K562 (cell line): ENCODE data around the gene STUB1. TPM values are rescaled to one million over a fixed set of nuclear protein-coding genes. Genes with fewer than 3 reads are reported as not detected.

Experiments used
- DPF2 ChIP-seq: fragments of 450-650 bp; IDR thresholded peaks from 2 replicates; pipeline ENCODE4 v1.6.1; 2016
- ELF4 ChIP-seq: fragments of 450-650 bp; formaldehyde crosslinking; IDR thresholded peaks from 2 replicates; pipeline ENCODE4 v1.4.0; 2022; ENCODE audit warnings: missing genetic modification characterization
- GTF2F1 ChIP-seq: IDR thresholded peaks from 2 replicates; pipeline ENCODE4 v1.6.1; 2011; ENCODE audit warnings: low read depth, low read length, improper control_type of control experiment
- MAZ ChIP-seq, 2 experiments: fragments of 450-650 bp in 1 of 2; sonication (generic) in 1 of 2; formaldehyde crosslinking; IDR thresholded peaks in 1 of 2; conservative IDR thresholded peaks in 1 of 2; 2 replicates each; pipeline versions ENCODE4 v1.4.0 to v1.5.0; 2020; ENCODE audit warnings: mild to moderate bottlenecking in 1 of 2, missing genetic modification reagents in 1 of 2
- TAF1 ChIP-seq: IDR thresholded peaks from 2 replicates; pipeline ENCODE4 v1.6.1; 2011; ENCODE audit warnings: mild to moderate bottlenecking, low read length, moderate library complexity; ENCODE audit not compliant: insufficient read depth, control insufficient read depth, severe bottlenecking; ENCODE audit errors: extremely low read depth
- ZBTB1 ChIP-seq: sonication (generic); formaldehyde crosslinking; IDR thresholded peaks from 2 replicates; pipeline ENCODE4 v1.8.1; 2023; ENCODE audit warnings: missing genetic modification reagents, low read depth, mild to moderate bottlenecking, borderline replicate concordance
- polyA plus RNA-seq, 8 experiments: library from polyadenylated mRNA; depleted of rRNA in 4 of 8; stranded (reverse) in 5 of 8; unstranded in 3 of 8; fragments of >200 nt; fragmentation: Nextera tagmentation in 2 of 8; fragmentation: Illumina TruSeq in 1 of 8; extraction: Ambion mirVana in 2 of 8; extraction: Trizol in 1 of 8; gene quantifications; 2 replicates each; pipeline versions ENCODE4 v1.2.1 to v1.2.3, GENCODE V29; 2011 to 2014; ENCODE audit warnings: inconsistent platforms in 1 of 8, missing spikeins in 1 of 8
- total RNA-seq, 7 experiments: library from RNA; depleted of rRNA in 6 of 7; stranded (reverse); fragments of >200 nt in 6 of 7; fragmentation: Illumina TruSeq in 2 of 7; extraction: Trizol in 2 of 7; gene quantifications; 2 replicates each; pipeline versions ENCODE4 v1.2.1 to v1.2.3, GENCODE V29; 2011 to 2021; ENCODE audit warnings: low replicate concordance in 1 of 7
- TF ChIP-seq, protein P1 (sequence below), 3 experiments: fragments of 200-800 bp in 1 of 3; fragments of 250-450 bp in 1 of 3; fragments of 450-650 bp in 1 of 3; sonication (Bioruptor Pico) in 1 of 3; sonication (Bioruptor generic) in 1 of 3; formaldehyde crosslinking in 1 of 3; IDR thresholded peaks; 2 replicates each; pipeline versions ENCODE4 v1.6.1 to v1.8.0; 2016 to 2022; ENCODE audit warnings: mild to moderate bottlenecking in 2 of 3, missing genetic modification characterization in 2 of 3, missing compliant biosample characterization in 1 of 3, moderate library complexity in 1 of 3
- TF ChIP-seq, protein P2 (sequence below): fragments of 450-650 bp; formaldehyde crosslinking; IDR thresholded peaks from 2 replicates; pipeline ENCODE4 v1.4.0; 2022; ENCODE audit warnings: missing genetic modification characterization
- TF ChIP-seq, protein P3 (sequence below): sonication (generic); formaldehyde crosslinking; IDR thresholded peaks from 2 replicates; pipeline ENCODE4 v1.8.1; 2023; ENCODE audit warnings: missing genetic modification reagents, mild to moderate bottlenecking, borderline replicate concordance
- TF ChIP-seq, protein P4 (sequence below), 2 experiments: fragments of 450-650 bp in 1 of 2; sonication (generic) in 1 of 2; formaldehyde crosslinking; conservative IDR thresholded peaks; 2 replicates each; pipeline versions ENCODE4 v1.4.0 to v1.8.1; 2020 to 2022; ENCODE audit warnings: mild to moderate bottlenecking in 1 of 2, missing genetic modification reagents in 1 of 2

Gene STUB1
- total and polyA plus RNA-seq, 9 of the 15 experiments (the other 6 are each of a cell fraction or from before 2014, with no cell fraction given): 10.6 to 251 (median 152) TPM

DNA sequence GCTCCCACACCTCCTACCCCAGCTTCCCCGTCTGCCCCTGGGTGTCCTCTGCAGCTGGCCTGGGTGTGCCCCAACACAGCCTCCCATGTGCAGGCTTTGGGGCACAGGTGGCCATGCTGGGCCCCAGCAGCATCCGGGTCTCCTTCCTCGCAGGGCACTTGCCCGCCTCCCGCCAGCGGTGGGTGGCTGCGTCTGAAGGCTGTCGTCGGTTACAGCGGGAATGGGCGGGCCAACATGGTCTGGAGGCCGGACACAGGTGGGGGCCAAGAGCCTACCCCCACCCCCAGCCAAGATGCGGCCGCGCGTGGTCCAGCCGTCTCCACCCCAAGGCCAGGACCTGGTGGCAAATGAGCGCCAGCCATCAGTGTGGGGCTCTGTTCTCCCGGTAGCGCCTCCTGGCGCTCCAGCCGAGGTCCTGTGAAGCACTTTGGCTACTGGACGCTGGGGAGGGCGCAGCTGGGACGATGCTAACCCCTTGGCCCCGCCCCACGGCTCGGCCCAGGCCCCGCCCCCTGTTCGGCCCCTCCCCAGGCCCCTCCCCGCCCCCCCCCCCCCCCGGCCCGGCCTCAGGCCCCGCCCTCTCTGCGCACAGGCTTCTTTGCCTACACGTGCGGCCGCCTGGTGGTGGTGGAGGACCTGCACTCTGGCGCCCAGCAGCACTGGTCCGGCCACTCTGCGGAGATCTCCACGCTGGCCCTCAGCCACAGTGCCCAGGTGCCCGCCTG, 19.6 kb upstream of the STUB1 start (continued):
- TF ChIP-seq, protein P1, sequence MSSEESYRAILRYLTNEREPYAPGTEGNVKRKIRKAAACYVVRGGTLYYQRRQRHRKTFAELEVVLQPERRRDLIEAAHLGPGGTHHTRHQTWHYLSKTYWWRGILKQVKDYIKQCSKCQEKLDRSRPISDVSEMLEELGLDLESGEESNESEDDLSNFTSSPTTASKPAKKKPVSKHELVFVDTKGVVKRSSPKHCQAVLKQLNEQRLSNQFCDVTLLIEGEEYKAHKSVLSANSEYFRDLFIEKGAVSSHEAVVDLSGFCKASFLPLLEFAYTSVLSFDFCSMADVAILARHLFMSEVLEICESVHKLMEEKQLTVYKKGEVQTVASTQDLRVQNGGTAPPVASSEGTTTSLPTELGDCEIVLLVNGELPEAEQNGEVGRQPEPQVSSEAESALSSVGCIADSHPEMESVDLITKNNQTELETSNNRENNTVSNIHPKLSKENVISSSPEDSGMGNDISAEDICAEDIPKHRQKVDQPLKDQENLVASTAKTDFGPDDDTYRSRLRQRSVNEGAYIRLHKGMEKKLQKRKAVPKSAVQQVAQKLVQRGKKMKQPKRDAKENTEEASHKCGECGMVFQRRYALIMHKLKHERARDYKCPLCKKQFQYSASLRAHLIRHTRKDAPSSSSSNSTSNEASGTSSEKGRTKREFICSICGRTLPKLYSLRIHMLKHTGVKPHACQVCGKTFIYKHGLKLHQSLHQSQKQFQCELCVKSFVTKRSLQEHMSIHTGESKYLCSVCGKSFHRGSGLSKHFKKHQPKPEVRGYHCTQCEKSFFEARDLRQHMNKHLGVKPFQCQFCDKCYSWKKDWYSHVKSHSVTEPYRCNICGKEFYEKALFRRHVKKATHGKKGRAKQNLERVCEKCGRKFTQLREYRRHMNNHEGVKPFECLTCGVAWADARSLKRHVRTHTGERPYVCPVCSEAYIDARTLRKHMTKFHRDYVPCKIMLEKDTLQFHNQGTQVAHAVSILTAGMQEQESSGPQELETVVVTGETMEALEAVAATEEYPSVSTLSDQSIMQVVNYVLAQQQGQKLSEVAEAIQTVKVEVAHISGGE (CRISPR knock-in tag; IDR thresholded peaks at IDR 0.05): no peak
- TF ChIP-seq MAZ (CRISPR knock-in tag; conservative IDR thresholded peaks at IDR 0.05 in 1 of 2, IDR thresholded peaks at IDR 0.05 in 1 of 2) (peak; percentile 48 to 93; a peak in 2 of 4 replicates), GTF2F1 (no peak), ELF4 (no peak), DPF2 (no peak), ZBTB1 (CRISPR knock-in tag) (no peak), TAF1 (peak; percentile 29)
- TF ChIP-seq, protein P2, sequence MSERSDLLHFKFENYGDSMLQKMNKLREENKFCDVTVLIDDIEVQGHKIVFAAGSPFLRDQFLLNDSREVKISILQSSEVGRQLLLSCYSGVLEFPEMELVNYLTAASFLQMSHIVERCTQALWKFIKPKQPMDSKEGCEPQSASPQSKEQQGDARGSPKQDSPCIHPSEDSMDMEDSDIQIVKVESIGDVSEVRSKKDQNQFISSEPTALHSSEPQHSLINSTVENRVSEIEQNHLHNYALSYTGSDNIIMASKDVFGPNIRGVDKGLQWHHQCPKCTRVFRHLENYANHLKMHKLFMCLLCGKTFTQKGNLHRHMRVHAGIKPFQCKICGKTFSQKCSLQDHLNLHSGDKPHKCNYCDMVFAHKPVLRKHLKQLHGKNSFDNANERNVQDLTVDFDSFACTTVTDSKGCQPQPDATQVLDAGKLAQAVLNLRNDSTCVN: no peak
- TF ChIP-seq, protein P3, sequence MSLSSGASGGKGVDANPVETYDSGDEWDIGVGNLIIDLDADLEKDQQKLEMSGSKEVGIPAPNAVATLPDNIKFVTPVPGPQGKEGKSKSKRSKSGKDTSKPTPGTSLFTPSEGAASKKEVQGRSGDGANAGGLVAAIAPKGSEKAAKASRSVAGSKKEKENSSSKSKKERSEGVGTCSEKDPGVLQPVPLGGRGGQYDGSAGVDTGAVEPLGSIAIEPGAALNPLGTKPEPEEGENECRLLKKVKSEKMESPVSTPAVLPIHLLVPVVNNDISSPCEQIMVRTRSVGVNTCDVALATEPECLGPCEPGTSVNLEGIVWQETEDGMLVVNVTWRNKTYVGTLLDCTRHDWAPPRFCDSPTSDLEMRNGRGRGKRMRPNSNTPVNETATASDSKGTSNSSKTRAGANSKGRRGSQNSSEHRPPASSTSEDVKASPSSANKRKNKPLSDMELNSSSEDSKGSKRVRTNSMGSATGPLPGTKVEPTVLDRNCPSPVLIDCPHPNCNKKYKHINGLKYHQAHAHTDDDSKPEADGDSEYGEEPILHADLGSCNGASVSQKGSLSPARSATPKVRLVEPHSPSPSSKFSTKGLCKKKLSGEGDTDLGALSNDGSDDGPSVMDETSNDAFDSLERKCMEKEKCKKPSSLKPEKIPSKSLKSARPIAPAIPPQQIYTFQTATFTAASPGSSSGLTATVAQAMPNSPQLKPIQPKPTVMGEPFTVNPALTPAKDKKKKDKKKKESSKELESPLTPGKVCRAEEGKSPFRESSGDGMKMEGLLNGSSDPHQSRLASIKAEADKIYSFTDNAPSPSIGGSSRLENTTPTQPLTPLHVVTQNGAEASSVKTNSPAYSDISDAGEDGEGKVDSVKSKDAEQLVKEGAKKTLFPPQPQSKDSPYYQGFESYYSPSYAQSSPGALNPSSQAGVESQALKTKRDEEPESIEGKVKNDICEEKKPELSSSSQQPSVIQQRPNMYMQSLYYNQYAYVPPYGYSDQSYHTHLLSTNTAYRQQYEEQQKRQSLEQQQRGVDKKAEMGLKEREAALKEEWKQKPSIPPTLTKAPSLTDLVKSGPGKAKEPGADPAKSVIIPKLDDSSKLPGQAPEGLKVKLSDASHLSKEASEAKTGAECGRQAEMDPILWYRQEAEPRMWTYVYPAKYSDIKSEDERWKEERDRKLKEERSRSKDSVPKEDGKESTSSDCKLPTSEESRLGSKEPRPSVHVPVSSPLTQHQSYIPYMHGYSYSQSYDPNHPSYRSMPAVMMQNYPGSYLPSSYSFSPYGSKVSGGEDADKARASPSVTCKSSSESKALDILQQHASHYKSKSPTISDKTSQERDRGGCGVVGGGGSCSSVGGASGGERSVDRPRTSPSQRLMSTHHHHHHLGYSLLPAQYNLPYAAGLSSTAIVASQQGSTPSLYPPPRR (CRISPR knock-in tag): no peak
- TF ChIP-seq, protein P4, sequence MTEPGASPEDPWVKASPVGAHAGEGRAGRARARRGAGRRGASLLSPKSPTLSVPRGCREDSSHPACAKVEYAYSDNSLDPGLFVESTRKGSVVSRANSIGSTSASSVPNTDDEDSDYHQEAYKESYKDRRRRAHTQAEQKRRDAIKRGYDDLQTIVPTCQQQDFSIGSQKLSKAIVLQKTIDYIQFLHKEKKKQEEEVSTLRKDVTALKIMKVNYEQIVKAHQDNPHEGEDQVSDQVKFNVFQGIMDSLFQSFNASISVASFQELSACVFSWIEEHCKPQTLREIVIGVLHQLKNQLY (CRISPR knock-in tag; conservative IDR thresholded peaks at IDR 0.05): no peak
